IPS-11a (cell line): Measurements from ENCODE around the gene ITGB2.

Experiments used
- H3K4me3 ChIP-seq: one replicate; pipeline ENCODE4 v1.5.1; 2013; ENCODE audit warnings: low read depth, low read length, control low read depth

ITGB2 gene

DNA sequence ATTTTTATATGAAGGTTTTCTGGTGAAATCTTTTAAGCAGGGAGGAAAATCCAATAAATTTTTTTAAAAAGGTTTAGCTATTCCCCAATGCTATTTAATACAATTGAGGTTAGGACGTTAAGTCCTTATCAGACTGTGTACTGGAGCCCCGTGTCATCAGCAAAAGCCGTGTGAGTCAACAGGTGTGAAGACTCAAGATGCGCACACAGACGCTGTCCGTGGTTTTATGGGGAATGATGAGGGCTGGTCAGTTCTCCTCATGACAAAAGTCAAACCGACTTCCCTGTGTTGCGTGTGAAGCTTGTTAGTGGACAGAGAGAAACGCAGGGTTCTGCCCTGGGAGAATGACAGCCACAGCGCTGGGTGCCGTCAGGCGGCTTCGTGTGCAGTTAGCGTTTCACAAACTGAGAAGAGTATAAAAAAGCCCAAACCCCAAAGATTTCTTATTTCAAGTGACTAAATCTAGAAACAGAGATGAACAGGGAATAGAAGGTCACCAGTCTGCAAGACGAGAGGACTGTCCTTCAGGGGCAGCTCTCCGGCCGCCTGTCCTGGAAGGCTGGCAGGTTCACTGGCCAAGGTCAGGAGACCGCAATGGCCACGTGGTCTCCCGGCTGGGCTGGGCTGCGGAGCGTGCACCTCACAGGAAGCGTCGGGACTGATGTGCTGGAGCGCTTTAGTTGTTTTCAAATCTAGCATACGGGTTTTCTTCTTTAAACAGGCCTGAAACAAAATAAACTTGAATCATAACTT, 69.6 kb downstream of the ITGB2 start:
- H3K4me3 ChIP-seq, result no peak overlapping the region

DNA sequence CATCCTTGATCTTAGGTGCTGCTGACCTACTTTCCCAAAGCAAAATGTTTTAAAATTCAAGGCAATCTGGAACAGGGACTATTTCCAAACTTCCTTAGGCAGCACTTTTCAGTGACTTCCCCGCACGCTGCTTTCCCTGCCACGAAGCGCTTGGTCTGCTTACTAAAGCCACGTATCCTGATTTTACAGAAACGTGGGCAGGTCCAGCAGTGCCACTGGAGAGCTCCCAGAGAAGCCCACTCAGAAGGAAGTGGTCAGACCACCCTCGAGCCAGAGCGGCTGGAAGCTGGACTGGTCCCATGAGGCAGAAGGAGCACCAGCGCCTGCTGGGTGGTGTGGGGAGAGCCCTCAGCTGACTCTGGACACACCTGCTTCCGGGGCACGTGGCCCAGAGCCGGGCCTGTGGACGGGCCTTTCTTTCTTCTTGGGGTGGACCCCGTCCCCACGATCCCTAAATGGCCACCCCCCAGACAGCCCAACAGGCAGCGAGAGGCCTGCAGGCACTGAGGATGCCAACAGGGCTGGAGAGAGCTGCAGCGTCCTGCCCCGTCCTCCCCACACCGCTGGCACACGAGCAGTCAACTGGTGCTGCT, 70.4 kb downstream of the ITGB2 start:
- no peak overlapping the region for H3K4me3 ChIP-seq

DNA sequence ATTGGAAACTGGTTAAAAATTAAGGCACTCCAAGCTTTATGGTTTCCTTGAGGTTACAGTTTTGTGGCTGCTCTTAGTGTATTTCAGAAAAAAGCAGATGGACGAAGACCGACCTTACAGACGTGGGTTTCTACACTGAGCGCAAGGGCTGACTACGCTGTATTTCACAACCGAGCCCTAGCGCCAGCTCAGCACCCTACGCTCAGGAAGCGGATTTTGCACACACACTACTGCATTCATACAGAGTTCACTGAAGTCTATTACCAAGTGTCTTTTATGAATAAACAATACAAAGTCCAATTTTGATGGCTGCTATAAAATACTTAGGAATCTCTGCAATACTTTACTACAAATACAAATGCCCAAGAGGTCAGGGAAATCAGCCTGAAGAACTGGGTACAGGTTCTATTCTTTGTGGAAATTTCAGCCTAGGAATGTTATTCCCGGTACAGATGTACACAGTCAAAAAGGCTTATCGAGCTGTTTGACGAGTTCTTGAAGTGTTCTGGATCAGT, 71.0 kb downstream of the ITGB2 start:
- no peak overlapping the region for H3K4me3 ChIP-seq

DNA sequence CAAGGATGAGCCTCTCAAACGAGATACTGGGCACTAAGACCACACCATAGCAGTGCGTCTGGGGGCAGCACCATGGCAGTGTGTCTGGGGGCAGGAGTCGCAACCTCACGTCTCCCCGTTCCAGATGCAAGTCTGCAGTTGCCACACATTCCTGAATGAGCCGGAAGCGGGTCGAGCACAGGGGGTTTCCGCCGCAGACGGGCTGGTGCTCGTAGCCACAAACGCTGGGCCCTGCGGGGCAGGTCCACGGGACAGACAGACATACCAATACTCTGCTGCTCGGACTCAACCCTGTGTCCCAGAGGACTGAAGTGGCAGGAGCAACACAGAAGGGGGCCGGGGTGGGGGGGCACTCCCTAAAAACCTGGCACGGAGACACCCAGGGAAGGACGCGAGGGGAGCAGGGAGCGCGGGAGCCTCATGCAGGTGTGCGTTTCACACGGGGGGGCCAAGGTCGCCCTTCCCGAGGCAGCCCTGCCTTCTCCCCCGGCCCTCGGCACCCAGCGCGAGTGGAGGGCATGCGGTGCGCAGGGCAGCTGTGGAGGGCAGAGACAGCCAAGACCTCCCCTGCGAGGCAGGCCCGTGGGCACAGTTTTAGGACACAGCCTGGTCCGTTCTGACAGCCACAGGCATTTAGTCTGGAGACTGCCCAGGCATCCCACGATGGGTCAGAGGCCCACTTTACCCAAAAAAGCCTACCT, 71.7 kb downstream of the ITGB2 start:
- H3K4me3 ChIP-seq, result no peak overlapping the region

DNA sequence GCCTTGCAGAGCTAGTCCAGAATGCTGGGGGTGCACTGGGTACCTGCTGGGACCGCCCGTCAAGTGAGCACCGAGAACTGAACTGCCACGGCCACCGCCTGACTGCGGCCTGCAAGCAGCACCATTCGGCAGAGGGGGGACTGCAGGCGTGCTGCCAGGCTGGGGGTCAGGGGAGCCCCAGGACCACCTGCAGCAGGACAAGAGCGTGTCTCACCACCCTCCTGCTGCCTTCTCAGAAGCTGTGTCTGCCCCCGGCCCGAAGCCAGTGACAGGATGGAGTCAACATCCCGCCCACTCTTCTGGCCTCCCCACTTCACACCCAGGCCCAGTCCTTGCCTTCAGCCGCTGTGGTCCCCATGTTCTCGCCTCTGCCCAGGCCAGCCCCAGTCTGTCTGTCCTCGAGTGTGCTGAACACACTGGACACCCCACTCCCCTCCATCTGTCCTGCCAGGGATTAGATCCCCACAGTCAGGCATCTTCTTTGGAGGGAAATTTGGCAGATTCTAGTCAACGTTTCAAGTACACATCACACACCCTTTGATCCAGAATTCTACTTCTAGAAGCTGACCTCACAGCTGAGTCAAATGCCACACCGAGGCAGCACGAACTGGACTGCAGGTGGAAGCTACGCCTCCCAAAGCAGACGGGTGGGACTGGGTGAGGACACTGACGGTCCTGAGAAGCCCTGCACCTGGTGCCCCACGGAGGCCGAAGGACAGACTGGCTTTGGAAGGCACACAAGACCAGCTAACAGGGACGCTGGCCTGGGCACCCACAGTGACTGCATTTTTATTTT, 73.2 kb downstream of the ITGB2 start:
- H3K4me3 ChIP-seq, result no peak overlapping the region

DNA sequence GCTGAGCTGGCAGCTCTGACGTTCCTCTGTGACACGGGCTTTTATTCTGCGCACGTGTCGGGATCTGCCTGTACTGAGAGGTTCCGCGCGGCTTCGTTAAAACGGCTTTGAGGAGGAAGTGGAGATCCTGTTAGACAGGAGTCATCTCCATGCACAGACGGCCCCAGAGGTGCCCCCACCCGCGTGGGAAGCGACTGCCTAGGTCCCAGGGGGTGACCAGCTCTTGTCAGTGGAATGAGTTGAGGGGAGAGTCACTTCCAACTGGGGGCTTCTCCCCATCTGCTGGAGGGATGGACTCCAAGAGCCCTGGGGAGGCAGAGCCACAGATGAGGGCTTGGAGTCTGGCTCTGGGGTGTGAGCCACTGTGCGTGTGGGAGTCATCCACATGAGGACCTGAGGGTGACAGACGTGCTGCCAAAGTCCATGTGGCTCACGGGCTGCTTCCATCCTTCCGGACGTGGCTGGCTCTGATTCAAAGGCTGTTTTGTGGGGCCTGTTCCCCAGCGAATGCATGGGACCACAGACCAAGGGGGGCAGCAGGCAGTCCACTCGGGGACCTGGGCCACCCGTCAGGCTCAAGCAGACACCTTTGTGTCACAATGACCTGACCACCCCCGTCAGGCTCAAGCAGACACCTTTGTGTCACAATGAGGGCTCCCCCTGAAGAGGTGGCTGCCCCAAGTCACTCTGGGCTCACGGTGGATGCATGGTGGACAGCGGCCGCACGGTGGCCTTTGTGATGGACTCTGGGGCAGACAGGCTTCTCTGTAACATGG, 74.0 kb downstream of the ITGB2 start:
- H3K4me3 ChIP-seq, result no peak overlapping the region

DNA sequence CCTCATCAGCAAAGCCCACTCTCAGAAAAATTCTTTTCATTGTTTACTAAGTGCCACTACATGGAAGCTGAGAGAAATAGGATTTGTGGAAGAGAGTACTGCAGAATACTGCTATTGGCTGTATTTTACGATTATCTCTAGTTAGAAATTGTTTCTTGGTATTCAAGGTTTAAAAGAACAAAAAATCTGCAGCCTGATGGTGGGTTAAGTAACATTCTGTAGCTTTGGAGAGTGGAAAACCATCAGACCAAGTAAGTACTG, 74.5 kb downstream of the ITGB2 start:
- H3K4me3 ChIP-seq, result no peak overlapping the region

DNA sequence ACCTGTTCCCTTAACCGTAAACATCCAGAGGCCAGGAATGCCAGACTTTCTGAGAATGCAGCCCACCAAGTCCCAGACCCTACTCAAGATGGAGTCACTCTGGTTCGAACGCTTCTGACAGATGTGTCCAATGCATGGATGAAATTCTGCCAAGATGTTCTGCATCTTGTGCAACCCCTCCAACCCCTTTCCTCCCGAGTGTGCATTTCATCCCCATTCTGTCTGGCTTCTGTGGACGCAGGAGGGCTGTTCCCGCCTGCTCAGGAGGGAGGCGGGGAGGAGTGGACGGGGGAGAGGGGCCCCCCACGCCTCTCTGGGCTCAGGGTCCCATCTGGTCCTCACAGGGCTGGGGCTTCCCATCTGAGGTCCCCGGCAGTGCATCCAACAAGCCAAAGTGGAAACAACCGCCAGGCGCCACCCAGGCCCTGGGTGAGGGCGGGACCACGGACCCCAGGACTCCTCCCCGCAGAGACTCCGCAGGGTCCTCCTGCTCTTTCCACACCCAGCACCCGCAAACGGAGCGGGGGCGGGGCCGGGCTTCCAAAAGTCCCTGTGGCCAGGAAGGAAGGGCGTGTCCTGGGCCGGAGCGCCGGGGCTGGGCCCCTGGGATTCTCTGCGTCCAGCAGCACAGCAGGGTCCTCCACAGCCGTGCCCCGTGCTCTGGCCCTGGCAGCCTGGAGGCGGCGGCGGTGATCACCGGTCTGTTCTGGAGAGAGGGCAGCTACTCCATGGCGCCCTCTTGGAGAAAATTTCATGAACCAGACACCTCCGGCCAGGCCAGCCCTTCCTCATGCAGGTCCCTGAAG, 75.1 kb downstream of the ITGB2 start:
- no peak overlapping the region for H3K4me3 ChIP-seq

DNA sequence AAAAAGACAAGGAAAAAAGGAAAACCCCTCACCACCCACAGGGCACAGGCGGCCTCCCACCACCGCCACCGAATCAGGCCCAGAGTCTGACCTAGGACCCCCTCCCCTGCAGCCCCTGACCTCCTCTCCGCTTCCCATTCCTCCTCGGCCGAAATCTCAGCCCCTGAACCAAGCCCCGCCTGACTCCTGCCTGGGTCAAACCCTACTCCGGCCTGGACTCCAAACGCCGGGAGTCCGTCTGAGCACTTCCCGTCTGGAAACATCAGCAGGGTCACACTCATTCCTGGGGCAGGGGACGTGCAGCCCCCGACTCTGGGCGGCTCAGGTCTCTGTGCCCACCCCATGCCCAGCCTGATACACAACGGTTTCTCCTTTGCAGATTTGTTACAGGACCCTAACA, 76.4 kb downstream of the ITGB2 start:
- no peak overlapping the region for H3K4me3 ChIP-seq

DNA sequence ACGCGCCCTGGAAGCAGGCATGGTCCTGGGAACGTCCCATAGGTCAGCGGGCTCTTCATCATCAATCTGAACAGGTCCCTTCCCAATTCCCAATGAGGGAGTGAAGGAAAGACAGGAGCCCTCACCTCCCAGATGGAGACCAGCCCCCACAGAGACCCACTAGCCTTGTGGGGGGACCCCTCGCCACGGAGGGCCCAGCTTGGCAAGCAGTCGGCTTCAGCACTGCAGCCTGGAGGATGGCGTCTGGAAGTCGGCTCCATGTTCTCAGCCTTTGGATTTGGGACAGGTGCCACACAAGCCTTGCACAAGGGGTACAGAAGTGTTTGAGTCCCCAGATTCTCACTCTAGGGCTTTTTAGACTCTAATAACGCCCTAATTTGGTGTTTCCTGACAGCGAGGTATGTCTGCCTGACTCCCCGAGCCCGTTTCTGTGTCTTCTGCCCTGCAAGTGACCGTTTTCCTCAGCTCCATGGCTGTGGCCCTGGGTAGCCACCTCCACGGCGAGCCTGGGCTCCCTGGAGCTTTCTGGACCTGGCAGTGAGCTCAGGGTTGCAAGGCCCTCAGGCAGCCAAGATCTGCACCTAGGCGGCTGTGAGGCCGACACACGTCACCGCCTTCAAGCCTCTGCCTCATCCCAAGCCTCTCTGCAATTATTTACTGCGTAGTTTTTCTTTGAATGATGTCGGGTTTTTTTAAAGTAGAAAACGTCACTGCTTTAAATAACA, 77.8 kb downstream of the ITGB2 start:
- no peak overlapping the region for H3K4me3 ChIP-seq

DNA sequence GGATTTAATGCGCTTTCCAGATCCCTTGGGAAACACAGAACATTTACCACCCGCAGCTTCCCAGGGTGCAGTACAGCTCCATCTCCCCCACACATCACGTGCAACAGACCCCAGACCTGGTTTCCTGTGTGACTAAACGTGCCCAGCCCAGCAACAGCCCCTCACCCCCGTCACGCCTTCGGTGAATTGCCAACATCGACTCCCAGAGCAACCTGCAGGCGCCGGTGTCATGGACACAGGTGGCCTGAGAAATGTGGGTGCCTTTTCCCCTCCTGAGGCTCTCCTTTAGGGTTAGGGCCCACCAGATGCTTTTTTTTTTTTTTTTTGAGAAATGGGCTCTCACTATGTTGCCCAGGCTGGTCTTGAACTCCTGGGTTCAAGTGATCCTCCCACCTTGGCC, 78.6 kb downstream of the ITGB2 start:
- H3K4me3 ChIP-seq, result no peak overlapping the region

DNA sequence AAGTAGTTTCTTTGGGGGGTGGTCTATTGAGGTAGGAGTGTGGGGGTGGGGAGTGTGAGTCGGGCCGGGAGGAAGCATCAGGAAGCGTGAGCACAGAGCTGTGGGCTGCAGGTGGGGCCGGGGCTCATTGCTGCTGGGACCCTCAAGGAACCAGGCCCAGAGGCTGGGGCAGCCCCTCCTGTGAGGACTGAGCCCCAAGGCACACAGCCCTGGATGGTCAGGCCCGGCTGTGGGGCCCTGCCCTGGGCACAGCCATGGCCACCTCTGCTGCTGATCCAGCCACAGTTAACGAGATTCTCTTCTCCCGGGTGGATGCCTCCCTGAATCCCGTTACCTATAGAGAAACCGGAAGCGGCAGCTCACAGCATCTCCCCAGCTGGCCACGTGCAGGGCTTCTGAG, 79.9 kb downstream of the ITGB2 start:
- H3K4me3 ChIP-seq, result no peak overlapping the region

DNA sequence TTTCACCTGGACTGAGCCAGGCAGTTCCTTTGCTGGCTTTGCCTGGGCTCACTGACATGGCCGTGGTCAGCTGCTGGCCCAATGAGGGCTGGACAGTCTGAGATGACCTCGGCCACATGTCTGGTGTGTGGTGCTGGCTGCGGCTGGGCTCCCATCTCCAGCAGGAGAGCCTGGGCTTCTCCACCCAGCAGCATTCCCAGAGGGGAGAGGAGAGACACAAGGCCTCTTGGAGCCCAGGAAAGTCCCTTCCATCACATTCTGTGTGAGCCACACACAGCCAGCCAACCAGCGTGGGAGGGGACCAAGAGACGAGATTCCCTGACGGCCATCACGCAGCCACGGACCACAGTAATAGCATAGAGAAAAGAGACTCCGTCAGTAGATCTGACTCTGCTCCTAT, 81.7 kb downstream of the ITGB2 start:
- H3K4me3 ChIP-seq, result no peak overlapping the region

DNA sequence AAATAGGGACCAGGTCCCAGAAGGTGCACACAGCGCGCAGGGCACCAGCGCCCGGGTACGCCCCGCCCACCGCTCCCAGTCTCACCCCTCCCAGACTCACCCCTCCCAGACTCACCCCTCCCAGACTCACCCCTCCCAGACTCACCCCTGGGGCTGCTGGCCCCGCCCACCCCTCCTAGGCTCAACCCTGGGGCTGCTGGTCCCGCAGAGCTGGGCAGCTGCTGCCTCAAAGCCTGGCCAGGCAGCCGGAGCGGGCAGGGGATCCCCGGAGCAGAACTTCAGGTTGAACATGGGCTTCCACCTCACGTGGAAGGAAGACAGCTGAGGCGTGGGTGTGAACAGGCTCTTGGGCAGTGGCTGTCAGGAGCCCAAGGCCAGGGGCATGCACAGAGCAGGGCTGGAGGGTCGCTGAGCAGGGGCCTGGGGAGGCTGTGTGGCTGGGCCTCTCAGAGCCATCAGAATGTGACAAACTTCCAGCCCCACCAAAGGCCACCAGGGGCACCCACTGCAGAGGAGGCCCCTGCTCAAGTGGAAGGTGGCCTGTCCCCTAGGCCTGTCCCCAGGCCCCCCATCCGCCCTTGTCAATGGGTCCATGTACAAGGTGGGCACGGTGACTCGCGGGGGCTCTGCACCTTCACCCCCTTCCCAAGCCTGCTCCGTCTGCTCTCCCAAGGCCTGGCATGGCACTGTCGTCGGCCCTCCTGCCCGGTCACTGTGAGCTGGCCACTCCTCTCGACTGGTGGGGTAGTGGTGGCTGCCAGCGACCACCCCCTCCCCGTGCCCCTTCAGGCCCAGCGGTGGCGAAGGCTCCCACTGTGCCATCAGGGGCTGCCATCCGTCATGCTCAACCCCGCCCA, 82.4 kb downstream of the ITGB2 start:
- no peak overlapping the region for H3K4me3 ChIP-seq

DNA sequence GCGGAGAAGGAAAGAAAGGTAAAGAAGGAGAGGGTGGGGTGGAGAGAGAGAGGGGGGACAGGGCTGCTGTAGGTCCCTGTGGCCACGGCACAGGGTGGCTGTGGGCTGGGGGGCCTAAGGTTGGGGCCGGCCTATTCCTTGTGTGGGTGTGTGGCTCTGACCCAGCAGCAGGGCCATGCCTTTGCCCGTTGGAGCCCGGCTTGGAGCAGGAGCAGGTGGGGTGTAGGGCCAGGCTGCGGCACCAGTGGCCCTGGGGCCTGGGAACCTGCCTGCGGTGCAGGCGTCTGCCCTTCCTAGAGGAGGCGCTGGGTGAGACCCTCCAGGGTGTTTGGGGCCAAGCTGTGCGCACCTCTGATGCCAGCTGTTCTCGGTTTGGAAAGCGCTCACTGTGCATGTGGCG, 83.2 kb downstream of the ITGB2 start:
- H3K4me3 ChIP-seq, result no peak overlapping the region

DNA sequence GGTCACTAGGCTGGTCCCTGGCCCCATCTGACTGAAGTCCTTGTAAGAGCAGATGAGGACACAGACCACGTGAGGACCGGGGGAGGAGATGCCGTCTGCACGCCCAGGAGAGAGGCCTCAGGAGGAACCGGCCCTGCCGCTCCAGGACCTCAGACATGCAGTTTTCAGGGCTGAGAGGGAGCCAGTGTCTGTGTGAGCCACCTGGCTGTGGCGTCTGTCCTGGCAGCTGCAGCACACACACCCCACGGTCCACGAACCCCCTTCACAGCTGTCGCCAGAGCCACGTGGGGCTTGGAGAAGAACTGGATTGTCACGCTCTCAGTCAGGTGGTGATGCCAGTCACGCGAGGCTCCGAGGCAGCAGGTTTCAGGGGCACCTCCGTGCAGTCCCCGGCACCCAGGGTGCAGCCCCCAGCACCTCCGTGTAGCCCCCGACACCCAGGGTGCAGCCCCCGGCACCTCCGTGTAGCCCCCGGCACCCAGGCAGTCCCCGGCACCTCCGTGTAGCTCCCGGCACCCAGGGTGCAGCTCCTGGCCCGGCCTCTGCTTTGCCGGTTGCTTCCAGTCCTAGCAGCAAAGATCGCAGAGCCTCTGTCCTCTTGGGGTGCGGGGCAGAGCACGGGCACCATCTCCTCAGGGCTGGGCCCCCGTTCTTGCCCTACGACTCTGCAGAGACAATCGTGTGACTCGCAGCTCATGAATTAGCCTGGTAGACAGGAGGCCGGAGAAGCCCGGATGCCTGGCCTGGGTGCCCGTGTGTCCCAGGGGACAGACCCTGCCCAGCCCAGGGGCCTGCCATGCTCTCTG, 83.8 kb downstream of the ITGB2 start:
- H3K4me3 ChIP-seq, result no peak overlapping the region

DNA sequence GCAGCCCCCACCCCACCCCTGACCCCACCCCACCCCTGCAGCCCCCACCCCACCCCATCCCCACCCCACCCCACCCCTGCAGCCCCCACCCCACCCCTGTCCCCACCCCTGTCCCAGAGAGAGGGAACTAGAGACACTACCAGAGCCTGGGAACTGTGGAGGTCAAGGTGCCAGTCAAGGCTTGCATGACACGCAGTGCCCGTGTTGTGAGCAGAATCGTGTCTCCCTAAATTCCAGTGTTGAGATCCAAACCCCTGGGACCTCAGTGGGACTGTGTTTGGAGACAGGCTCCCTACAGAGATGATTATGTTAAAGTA, 84.4 kb downstream of the ITGB2 start:
- H3K4me3 ChIP-seq, result no peak overlapping the region
